MM.1S (cell line): ENCODE results near the gene CARNS1.

Experiments used
- CTCF ChIP-seq: fragments of 300-600 bp; sonication (generic); IDR thresholded peaks from 2 replicates; pipeline ENCODE4 v1.5.1; 2016; ENCODE audit warnings: antibody characterized with exemption, low read length, mixed read lengths
- EZH2 ChIP-seq: fragments of 300-600 bp; sonication (generic); optimal IDR thresholded peaks from 2 replicates; pipeline ENCODE3; 2017; ENCODE audit warnings: low read depth, mild to moderate bottlenecking, antibody characterized with exemption, low read length, mixed read lengths
- EZH2phosphoT487 ChIP-seq: fragments of 300-600 bp; sonication (generic); IDR thresholded peaks from 2 replicates; pipeline ENCODE4 v1.6.1; 2018; ENCODE audit warnings: antibody characterized with exemption, low read length

GRCh38 chr11:67393990-67394389 is 21.5 kb upstream of the CARNS1 start:
- no peak for TF ChIP-seq CTCF
- TF ChIP-seq EZH2, result no peak
- no peak for TF ChIP-seq EZH2phosphoT487
